ENCODE measurements around the gene FNIP1.
"Not testable (repeated sequence)": the region's sequence is repeated elsewhere in the genome, so short reads cannot be mapped to it uniquely, and the experiment has no call there.

Gene FNIP1

DNA sequence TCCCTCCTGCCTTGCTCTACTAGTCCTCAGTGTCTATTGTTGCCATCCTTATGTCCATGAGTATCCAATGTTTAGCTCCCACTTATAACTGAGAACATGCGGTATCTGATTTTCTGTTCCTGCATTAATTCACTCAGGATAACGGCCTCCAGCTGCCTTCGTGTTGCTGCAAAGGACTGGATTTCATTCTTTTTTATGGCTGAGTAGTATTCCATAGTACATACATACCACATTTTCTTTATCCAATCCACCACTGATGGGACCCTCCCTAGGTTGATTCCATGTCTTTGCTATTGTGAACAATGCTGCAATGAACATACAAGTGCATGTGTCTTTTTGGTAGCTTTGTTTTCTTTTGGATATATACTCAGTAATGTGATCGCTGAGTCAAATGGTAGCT lies 50.4 kb downstream of the FNIP1 start:
- peaks cover 35% of the 10 kb centered on the region for H3K4me1 Mint-ChIP-seq

DNA sequence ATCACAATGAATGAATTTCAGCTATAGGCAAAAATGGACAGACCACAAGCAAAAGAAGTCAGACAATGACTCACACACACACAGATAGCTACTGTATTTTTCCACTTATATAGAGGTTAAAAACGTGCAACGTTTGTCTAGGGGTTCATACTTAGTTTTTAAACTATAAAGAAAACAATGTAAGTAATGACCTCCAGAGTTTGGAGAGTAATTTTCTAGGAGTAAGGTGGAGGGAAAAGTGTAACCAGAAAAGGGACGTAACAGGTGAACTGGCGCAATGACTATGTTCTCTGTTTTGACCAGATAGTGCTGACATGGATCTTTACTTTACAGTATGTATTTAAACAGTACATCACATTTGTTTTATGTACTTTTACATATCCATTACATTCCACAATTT lies 51.1 kb downstream of the FNIP1 start:
- Mint-ChIP-seq H3K27me3 (no peaks in the 10 kb centered on the region), H3K4me1 (peaks cover 35% of the 10 kb centered on the region), H3K27ac (no peak overlapping the region), H3K9me3 (peaks cover 0 to 6% of the 10 kb centered on the region in 2 donors), H3K4me3 (no peak overlapping the region)
- ATAC-seq (no peak), DNase-seq (no peak)

More for the DNA sequence above, 50.4 kb downstream of the FNIP1 start:
- Mint-ChIP-seq H3K27ac (peak overlapping the region in 1 of 2 donors; percentile 15), H3K27me3 (no peaks in the 10 kb centered on the region), H3K9me3 (peaks cover 0 to 6% of the 10 kb centered on the region in 2 donors), H3K4me3 (peak overlapping the region in 1 of 2 donors; percentile 80)
- DNase-seq (no peak), ATAC-seq (no peak)

DNA sequence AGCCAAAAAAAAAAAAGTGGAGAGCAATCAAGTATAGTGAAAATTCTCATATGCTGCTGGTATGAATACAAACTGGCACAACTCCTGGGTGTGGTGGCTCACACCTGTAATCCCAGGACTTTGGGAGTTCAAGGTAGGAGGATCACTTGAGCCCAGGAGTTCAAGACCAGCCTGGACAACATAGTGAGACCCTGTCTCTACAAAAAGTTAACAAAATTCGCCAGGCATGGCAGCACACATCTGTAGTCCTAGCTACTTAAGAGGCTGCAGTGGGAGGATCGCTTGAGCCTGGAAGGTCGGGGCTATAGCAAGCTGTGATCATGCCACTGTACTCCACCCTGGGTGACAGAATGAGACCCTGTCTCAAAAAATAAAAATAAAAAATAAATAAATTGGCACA lies 51.7 kb downstream of the FNIP1 start:
- no peak for DNase-seq
- Mint-ChIP-seq H3K27me3 (no peaks in the 10 kb centered on the region), H3K9me3 (peaks cover 0 to 5% of the 10 kb centered on the region in 2 donors), H3K4me3 (no peak overlapping the region), H3K27ac (no peak overlapping the region), H3K4me1 (peaks cover 33% of the 10 kb centered on the region)
- ATAC-seq: no peak

DNA sequence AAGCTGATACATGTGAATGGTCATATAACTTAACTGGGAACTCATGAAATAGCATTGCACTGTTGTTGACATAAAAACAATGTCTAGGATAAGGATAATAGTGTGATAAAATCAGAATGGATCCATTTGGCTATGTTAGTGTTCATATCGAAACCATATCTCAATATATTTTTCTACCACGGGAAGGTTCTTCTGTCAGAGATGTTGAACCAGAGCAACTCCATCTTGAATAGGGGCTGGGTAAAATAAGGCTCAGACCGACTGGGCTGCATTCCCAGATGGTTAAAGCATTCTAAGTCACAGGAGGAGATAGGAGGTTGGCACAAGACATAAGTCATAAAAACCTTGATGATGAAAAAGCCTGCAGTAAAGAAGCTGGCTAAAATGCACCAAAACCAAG lies 56.3 kb downstream of the FNIP1 start:
- no peak for DNase-seq
- ATAC-seq: no peak
- no peaks in the 10 kb centered on the region for H3K4me1 Mint-ChIP-seq
- H3K27me3 Mint-ChIP-seq: no peaks in the 10 kb centered on the region
- H3K27ac Mint-ChIP-seq: no peak overlapping the region
- no peak overlapping the region for H3K4me3 Mint-ChIP-seq
- no peaks in the 10 kb centered on the region for H3K9me3 Mint-ChIP-seq

DNA sequence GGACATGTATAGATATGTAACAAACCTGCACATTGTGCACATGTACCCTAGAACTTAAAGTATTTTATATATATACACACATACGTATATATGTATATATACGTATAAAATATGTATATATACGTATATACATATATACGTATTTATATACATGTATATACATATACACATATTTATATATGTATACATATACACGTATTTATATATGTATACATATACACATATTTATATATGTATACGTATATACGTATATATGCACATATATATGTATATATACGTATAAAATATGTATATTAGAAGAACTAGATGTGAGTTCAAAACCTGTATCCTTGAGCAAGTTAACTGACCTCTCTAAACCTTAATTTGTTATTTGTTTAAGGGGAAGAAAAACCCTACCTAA lies 61.4 kb downstream of the FNIP1 start:
- DNase-seq (no peak), ATAC-seq (no peak)
- H3K27ac Mint-ChIP-seq: no peak overlapping the region
- no peaks in the 10 kb centered on the region for H3K9me3 Mint-ChIP-seq
- H3K4me1 Mint-ChIP-seq: no peaks in the 10 kb centered on the region
- H3K4me3 Mint-ChIP-seq: no peak overlapping the region
- H3K27me3 Mint-ChIP-seq: no peaks in the 10 kb centered on the region

DNA sequence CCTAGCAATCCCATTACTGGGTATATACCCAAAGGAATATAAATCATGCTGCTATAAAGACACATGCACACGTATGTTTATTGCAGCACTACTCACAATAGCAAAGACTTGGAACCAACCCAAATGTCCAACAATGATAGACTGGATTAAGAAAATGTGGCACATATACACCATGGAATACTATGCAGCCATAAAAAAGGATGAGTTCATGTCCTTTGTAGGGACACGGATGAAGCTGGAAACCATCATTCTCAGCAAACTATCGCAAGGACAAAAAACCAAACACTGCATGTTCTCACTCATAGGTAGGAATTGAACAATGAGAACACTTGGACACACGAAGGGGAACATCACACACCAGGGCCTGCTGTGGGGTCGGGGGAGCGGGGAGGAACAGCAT lies 61.9 kb downstream of the FNIP1 start:
- not testable (repeated sequence) for H3K4me3 Mint-ChIP-seq, H3K27ac Mint-ChIP-seq, H3K27me3 Mint-ChIP-seq, DNase-seq, H3K4me1 Mint-ChIP-seq, ATAC-seq, H3K9me3 Mint-ChIP-seq

DNA sequence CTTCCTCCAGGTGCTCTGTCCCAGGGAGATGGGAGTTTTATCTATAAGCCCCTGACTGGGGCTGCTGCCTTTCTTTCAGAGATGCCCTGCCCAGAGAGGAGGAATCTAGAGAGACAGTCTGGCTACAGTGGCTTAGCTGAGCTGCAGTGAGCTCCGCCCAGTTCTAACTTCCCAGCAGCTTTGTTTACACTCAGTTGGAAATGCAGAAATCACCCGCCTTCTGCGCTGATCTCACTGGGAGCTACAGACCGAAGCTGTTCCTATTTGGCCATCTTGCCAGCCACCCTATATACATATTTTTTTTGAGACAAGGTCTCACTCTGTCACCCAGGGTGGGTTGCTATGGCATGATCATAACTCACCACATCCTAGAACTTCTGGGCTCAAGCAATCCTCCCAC lies 67.5 kb downstream of the FNIP1 start:
- not testable (repeated sequence) for H3K27me3 Mint-ChIP-seq, H3K4me3 Mint-ChIP-seq, ATAC-seq, H3K4me1 Mint-ChIP-seq, H3K27ac Mint-ChIP-seq, DNase-seq
- peaks cover 15 to 36% of the 10 kb centered on the region in 2 donors for H3K9me3 Mint-ChIP-seq

DNA sequence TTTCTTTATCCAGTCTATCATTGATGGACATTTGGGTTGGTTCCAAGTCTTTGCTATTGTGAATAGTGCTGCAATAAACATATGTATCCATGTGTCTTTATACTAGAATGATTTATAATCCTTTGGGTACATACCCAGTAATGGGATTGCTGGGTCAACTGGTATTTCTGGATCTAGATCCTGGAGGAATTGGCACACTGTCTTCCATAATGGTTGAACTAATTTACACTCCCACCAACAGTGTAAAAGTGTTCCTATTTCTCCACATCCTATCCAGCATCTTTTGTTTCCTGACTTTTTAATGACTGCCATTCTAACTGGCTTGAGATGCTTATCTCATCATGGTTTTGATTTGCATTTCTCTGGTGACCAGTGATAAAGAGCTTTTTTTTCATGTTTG lies 72.7 kb downstream of the FNIP1 start:
- not testable (repeated sequence) for H3K4me3 Mint-ChIP-seq, DNase-seq, ATAC-seq, H3K27ac Mint-ChIP-seq, H3K4me1 Mint-ChIP-seq, H3K27me3 Mint-ChIP-seq
- peaks cover 15 to 36% of the 10 kb centered on the region in 2 donors for H3K9me3 Mint-ChIP-seq

DNA sequence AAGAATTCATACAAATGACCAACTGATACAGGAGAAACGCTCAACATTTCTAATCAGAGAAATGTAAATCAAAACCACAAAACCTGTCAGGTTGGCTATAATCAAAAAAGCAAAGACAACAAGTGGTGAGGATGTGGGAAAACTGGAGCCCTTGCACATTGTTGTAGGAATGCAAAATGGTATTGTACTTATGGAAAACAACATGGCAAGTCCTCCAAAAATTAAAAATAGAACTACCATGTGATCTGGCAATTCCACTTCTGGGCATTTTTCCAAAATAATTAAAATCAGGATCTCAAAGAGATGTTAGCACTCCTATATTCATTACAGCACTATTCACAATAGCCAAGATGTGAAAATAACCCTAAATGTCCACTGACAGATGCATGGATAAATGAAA lies 76.1 kb downstream of the FNIP1 start:
- no peak overlapping the region for H3K27ac Mint-ChIP-seq
- H3K27me3 Mint-ChIP-seq: no peaks in the 10 kb centered on the region

DNA sequence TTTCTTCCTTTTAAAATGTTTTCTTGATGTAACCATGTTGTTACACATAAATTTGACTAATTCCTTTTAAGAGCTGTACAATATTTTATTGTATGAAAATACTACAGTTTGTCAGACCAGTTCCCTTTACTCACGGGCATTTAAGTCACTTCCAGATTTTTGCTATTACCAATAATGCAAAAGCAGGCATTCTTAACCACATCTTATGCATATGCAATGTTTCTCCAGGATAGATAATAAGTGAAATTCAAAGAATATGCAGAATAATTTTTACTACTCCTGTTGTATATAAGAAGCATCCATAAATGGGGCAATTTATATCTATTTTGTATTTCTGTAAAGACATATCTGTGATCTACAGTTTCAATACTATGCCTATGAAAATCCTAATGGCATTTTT lies 77.3 kb downstream of the FNIP1 start:
- ATAC-seq (no peak), DNase-seq (no peak)
- Mint-ChIP-seq H3K9me3 (no peaks in the 10 kb centered on the region), H3K4me3 (no peak overlapping the region), H3K27me3 (no peaks in the 10 kb centered on the region), H3K27ac (no peak overlapping the region), H3K4me1 (no peaks in the 10 kb centered on the region)

More for the DNA sequence above, 76.1 kb downstream of the FNIP1 start:
- peaks cover 0 to 3% of the 10 kb centered on the region in 2 donors for H3K9me3 Mint-ChIP-seq
- H3K4me3 Mint-ChIP-seq: no peak overlapping the region
- ATAC-seq (no peak), DNase-seq (no peak)
- no peaks in the 10 kb centered on the region for H3K4me1 Mint-ChIP-seq

DNA sequence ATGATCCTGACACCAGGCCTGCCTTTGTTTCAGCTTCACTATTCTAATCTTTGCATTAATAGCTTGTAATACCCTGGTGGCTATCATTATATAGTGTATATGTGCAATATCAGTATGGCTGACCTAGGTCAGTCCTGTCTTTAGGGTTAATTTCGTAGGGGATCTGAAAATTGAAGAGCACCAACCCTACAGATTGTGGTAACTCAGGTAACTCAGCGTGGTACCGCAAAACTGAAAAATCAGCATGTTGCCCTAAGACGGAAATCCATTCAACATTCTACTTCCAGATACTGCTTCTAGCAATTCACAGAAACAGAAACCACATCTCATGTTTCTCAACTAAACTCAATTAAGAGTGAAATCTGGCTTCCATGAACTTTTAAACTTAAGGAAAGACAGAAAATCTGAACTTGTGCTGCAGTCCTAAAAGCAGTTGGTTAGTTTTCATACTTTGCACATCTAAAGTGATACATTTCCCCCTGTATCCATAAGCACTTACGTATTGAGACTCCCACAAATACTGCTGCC lies 78.3 kb downstream of the FNIP1 start:
- Mint-ChIP-seq H3K27ac (no peak overlapping the region), H3K27me3 (no peaks in the 10 kb centered on the region), H3K4me1 (no peaks in the 10 kb centered on the region), H3K4me3 (no peak overlapping the region), H3K9me3 (no peaks in the 10 kb centered on the region)
- no peak for ATAC-seq
- no peak for DNase-seq

DNA sequence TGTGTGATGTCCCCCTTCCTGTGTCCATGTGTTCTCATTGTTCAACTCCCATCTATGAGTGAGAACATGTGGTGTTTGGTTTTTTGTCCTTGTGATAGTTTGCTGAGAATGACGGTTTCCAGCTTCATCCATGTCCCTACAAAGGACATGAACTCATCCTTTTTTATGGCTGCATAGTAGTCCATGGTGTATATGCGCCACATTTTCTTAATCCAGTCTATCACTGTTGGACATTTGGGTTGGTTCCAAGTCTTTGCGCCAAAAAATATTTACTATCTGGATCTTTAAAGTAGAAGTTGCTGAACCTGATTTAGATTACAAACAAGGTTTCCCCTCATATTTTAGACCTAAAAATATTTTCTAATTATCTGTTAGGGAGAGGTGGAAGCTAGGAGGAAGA lies 79.7 kb downstream of the FNIP1 start:
- ATAC-seq, H3K27ac Mint-ChIP-seq, DNase-seq, H3K4me3 Mint-ChIP-seq, H3K4me1 Mint-ChIP-seq, H3K9me3 Mint-ChIP-seq, H3K27me3 Mint-ChIP-seq: not testable (repeated sequence)

DNA sequence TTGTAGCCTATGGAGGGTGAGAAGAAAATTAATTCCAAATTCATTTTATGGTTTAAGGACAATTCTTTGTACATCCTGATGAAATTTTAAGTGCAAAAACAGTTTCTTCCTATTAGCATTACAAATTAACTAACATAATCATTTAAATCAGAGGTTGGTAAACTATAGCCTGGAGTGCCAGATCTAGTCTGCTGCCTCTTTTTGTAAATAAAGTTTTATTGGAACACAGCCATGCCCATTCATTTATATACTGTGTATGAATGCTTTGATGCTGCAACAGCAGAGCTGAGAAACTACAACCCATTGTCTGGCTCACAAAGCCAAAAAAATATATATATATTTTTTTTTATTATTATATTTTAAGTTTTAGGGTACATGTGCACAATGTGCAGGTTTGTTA lies 80.2 kb downstream of the FNIP1 start:
- no peaks in the 10 kb centered on the region for H3K4me1 Mint-ChIP-seq
- H3K27me3 Mint-ChIP-seq: no peaks in the 10 kb centered on the region
- ATAC-seq: no peak
- no peaks in the 10 kb centered on the region for H3K9me3 Mint-ChIP-seq
- no peak overlapping the region for H3K27ac Mint-ChIP-seq
- no peak for DNase-seq
- no peak overlapping the region for H3K4me3 Mint-ChIP-seq

DNA sequence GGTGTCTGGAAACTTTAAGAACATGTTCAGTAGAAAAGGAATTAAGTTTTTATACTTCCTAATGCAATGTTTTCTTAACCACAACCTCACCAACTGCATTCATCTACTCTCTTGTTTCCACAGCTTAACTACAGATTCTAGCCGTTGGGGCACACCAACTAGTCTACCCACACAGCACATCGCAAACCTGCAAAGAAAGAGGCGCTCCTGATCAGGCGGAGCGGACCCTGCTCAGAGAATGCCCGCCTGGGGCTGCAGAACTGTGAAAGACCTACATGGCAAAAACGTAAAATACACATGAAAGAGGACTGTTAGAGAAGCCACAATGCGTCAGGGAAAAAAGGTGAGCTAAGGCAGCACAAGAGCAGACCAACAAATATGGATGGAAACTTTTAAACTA lies 86.4 kb downstream of the FNIP1 start:
- Mint-ChIP-seq H3K4me1 (peaks cover 6% of the 10 kb centered on the region), H3K4me3 (no peak overlapping the region), H3K27me3 (no peaks in the 10 kb centered on the region), H3K9me3 (no peaks in the 10 kb centered on the region), H3K27ac (no peak overlapping the region)
- no peak for DNase-seq
- ATAC-seq: no peak

DNA sequence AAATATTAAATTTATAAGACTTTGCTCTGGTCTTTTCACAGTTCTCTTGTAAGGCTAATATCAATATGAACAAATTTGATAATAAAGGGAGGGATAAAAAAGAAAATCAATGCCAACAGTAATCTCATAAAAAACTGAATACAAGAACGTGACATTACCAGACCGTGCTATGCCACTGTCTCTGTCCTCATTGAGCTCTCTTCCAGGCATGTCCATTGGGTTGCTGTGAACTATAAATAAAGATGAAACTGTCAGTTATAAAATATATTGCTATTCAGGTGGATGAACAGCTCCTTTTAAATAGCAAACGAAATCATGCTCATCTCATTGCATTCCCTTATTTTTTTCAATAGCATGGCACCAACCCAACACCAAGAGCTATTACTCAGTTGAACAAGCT lies 87.8 kb downstream of the FNIP1 start:
- ATAC-seq (no peak), DNase-seq (no peak)
- no peak overlapping the region for H3K4me3 Mint-ChIP-seq
- H3K9me3 Mint-ChIP-seq: no peaks in the 10 kb centered on the region
- H3K27me3 Mint-ChIP-seq: no peaks in the 10 kb centered on the region
- no peak overlapping the region for H3K27ac Mint-ChIP-seq
- H3K4me1 Mint-ChIP-seq: peaks cover 6% of the 10 kb centered on the region

DNA sequence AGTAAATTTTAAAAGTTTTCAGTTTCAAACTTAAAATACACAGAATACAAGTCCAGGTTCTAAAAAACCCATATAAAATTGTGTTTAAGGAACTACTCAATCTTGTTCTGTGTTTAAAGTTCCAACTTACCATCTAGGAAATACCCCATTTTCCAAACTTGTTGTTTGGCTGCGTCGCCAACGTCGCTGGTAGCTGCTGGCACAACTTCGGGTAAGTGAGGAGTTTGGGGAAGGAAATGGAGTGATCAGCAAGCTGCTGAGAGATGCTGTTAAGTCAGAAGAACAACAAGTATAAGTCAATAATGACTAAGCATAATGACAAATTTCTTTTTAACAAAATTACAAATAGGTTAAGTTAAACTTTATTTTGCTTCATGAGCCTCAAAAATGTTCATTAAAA lies 90.5 kb downstream of the FNIP1 start:
- peaks cover 6% of the 10 kb centered on the region for H3K4me1 Mint-ChIP-seq
- no peak overlapping the region for H3K27ac Mint-ChIP-seq
- H3K27me3 Mint-ChIP-seq: no peaks in the 10 kb centered on the region
- DNase-seq (no peak), ATAC-seq (no peak)
- no peaks in the 10 kb centered on the region for H3K9me3 Mint-ChIP-seq
- no peak overlapping the region for H3K4me3 Mint-ChIP-seq

DNA sequence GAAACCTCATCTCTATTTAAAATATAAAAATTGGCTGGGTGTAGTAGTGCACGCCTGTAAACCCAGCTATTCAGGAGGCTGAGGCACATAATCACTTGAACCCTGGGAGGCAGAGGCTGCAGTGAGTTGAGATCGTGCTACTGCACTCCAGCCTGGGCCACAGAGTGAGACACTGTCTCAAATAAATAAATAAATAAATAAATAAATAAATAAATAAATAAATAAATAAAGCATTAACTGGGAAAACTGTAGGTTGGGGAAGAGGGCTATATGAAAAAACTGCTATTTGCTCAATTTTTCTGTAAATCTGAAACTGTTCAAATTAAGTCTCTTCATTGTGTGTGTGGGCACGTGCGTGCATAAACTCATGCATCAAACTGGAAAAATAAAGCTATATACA lies 101.9 kb downstream of the FNIP1 start:
- Mint-ChIP-seq H3K9me3 (peaks cover 4 to 7% of the 10 kb centered on the region in 2 donors), H3K4me1 (no peaks in the 10 kb centered on the region), H3K4me3 (no peak overlapping the region), H3K27ac (no peak overlapping the region), H3K27me3 (no peaks in the 10 kb centered on the region)
- DNase-seq: no peak
- ATAC-seq: no peak

Data from stimulated activated naive CD8-positive, alpha-beta T cell treated with anti-CD3 and anti-CD28 coated beads, Interleukin-15, amount 100 ng/mL, for 72 hours (primary cell).